A549 treated with GW870086 at 1 μM for 4 hours (cell line): ENCODE data around the gene TCEANC. TPM values are rescaled to one million over a fixed set of nuclear protein-coding genes. Genes with fewer than 3 reads are reported as not detected.

Experiments used
- total RNA-seq: library from RNA; stranded (reverse); fragments of 200-300 nt; extraction: Qiagen RNA extraction; gene quantifications from 5 replicates; pipeline ENCODE4 v1.2.3, GENCODE V29; 2022; ENCODE audit warnings: low read depth

The TCEANC gene, protein sequence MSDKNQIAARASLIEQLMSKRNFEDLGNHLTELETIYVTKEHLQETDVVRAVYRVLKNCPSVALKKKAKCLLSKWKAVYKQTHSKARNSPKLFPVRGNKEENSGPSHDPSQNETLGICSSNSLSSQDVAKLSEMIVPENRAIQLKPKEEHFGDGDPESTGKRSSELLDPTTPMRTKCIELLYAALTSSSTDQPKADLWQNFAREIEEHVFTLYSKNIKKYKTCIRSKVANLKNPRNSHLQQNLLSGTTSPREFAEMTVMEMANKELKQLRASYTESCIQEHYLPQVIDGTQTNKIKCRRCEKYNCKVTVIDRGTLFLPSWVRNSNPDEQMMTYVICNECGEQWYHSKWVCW
- 0.51 to 0.91 TPM (median 0.64 TPM) in 5 replicates for total RNA-seq

DNA sequence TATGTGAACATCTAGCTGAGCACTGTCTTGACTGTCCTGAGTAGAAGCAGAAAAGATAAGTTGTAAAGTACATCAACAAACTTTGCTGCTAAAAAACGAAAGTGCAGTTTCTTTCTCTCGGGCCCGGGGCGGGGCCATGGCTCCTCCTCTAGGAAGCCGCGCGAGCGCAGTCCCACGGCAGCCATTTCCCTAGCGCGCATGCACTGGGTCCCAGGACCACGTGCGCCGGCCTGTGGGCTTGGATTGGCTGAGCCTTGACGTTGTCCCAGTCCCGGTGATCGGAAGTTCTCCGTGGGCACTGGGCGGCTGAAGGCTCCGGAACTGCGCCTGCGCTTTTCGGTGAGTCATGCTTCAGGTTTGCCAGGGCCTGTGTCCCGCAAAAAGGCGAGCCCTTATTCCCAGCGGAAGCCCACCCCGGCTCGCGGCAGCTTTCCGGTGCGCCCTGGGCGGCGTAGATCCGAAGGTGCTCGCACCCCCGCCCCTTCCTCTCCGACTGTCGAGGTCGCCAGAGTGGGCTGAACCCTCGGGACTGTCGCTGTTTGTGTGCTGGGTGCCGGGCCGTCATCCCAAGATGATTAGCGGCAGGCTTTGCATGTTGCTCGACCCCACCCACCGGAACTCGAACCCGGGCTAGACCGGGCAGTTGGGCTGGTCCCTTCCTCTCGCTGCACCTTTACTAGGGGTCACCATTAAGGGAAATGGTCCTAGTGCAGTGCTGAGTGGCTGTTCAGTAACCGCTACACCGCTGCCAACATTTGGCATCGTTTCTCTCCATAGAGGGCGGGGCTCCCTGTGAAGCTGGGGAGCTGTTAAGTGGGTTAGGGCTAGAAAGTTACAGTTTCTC is at the start of gene TCEANC:
Gene TCEANC (plus strand): TSS at position 292 of the 844 bp plus-strand sequence. CDS start 9,368 bp downstream, outside the sequence.

DNA sequence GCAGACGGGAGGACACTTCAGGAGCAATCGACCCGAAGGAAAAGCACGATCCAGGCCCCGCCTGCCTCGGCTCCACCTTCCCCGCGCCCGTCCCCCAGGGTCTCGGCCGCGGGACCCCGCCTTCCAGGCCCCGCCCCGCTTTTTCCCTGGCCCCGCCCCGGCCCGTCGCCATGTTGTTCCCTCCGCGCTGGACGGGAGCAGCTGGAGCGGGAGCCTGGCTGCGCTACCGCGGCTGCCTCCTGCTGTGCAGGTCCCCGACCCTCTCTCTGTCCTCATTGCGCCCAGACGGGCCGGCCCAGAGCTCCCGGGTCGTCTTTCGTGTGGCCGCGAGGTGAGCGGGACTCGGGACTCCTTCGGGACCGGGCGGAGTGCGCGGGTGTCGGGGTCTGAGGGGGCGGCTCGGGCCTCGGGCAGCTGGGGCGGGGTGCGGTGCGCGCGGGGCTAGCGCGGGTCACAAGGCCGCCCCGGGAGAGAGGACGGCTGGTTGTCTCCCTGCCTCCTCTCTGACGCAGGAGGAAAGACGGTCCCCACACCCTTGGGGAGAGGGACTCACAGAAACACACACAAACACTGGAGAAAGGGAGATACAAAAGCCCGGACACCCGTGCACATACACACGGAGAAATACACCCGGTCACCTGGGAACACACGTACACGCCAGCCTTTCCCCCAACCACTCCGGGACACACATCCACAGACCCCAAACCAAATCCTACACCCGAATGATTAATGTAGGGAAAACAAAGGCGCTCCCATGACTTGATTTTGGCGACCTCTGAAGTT is 36.2 kb downstream of the TCEANC start, which contains the start of gene RAB9A:
Gene RAB9A (plus strand): TSS at position 171 of the 783 bp plus-strand sequence. CDS start 19,619 bp downstream, outside the sequence.

Other genes with a start within 250 kb of the TCEANC start
- gene EGFL6, start 83.5 kb upstream of the TCEANC start, total RNA-seq: 0.05 to 0.06 TPM in 2 of 5 replicates, not detected in the others
- 29.9 to 35.4 TPM (median 34.6 TPM) in 5 replicates for gene RAB9A, start 36.0 kb downstream of the TCEANC start, total RNA-seq
- 6.4 to 9.3 TPM (median 7.7 TPM) in 5 replicates for gene TRAPPC2, start 81.5 kb downstream of the TCEANC start, total RNA-seq
- 11.9 to 12.8 TPM (median 12.3 TPM) in 5 replicates for gene OFD1, start 81.6 kb downstream of the TCEANC start, total RNA-seq
- 0.08 to 0.14 TPM (median 0.14 TPM) in 3 of 5 replicates, not detected in the others for gene GPM6B, start 164.0 kb downstream of the TCEANC start, total RNA-seq